Left kidney (tissue), 2 donors: ENCODE measurements around the gene GRIP2. TPM values are rescaled to one million over a fixed set of nuclear protein-coding genes. Genes with fewer than 3 reads are reported as not detected.

Experiments used
- DNase-seq: peaks from one replicate; pipeline ENCODE4 v3.0.0-alpha.2; 2013
- polyA plus RNA-seq: library from polyadenylated mRNA; unstranded; fragments of 120-200 nt; gene quantifications from one replicate; pipeline ENCODE4 v1.2.1, GENCODE V29; 2013; ENCODE audit not compliant: insufficient read length

Gene GRIP2
- polyA plus RNA-seq, 1 donor: 1.7 TPM

DNA sequence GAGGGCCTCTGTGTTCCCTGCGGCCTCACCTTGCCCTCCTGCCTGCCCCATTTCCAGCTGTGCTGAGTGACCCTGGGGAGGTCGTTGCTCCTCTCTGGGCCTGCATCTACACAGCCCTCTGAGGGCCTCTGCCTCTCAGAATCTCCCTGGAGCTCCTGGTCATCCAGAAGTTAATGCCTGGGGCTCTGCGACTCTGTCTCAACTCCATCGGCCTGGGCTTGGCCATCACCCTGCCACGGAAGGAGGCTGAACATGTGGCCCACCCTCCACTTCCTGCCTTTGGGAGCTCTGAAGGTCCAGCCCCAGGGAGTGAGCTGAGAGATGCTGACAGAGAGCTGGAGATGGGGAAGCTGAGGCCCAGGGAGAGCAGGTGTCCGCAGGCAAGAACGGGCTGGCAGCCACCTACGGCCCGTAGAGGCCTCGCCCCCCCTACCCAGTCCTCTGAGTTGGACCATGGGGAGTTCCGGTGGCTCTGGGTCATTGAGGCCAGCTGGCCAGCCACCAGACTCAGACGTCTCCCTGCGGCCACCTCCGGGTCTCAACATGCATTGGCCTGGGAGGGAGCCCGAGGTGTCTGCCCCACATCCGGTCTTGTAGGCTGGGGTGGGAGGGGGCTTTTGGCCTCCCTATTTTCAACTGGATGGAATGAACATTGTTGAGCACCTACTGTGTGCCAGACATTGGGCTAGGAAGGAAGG is 34.2 kb downstream of the GRIP2 start:
- no peak for DNase-seq

DNA sequence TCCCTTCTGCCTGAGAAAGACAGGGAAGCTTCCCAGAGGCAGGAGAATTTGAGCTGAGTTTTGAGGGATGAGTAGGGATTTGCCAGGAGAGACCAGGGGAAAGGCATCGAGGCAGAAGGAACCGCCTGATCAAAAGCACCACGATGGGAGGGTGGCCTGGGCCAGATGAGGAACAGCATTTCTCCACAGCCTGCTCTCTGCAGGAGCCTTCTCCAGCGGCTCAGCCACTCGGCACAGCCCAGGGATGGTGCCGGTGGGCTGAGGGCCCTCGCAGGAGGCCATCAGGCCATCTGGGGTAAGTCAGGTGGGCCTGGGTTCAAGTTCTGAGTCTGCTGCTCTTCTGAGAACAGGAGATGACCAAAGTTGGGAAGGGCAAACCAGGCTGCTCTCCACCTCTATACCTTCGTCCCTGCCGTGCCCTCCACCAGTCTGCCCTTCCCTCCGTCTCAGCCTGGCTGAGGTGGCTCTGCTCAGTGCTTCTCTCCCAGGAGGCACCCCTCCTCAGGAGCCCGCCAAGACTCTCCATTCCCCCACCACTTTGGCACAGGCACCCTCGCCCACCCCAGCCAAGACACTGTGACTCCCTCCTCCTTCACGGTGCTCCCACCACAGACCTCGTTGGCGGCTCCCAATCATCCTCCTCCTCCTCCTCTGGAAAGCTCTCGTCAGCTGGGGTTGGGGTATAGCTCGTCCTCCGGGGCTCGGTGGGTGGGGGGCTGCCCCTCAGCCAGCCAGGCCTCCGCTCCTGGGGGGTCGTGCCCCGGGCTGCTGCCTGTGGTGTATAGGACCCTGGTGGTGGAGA is 34.9 kb downstream of the GRIP2 start:
- DNase-seq: no peak

GRCh38 chr3:14503706-14504065 is 36.5 kb downstream of the GRIP2 start:
- no peak for DNase-seq

GRCh38 chr3:14503033-14503705 is 37.0 kb downstream of the GRIP2 start:
- DNase-seq: no peak

DNA sequence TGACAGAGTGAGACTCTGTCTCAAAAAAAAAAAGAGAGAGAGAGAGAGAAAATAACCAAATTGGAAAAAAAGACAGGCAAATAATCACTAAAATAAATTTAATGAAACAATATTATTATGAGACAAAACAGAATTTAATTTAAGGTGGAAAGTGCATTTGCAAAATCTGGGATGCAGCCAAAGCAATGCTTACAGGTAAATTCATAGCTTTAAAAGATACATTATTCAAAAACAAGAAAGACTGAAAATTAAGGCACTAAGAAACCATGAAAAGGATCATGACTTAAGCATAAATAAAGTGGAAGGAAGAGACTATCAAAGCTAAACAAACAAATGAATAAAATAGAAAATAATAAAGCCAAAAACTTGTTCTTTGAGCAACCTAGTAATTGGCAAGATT is 37.7 kb downstream of the GRIP2 start:
- no peak for DNase-seq

- DNase-seq: no peak
These were observed 42.8 kb downstream of the GRIP2 start for GRCh38 chr3:14497321-14497720.

DNA sequence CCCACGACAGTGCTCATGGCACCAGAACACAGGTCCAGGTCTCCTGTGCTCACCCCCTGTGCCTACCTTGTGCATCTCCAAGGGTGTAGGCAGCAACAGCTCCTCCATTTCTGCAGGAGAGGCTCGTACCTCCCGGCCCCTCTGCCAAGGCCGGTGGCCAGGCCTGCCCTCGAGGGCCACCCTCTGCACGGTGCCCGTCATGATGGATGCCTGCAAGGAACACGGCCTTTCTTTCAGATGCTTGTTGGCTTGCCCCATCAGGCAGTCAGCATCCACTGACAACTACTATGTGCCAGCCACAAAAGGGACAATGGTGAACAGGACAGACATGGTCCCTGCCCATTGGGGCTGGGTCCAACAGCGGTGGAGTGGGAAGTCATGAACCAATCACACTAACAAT is 43.8 kb downstream of the GRIP2 start:
- no peak for DNase-seq

- no peak for DNase-seq
These were observed 45.2 kb downstream of the GRIP2 start for GRCh38 chr3:14494973-14495300.

DNA sequence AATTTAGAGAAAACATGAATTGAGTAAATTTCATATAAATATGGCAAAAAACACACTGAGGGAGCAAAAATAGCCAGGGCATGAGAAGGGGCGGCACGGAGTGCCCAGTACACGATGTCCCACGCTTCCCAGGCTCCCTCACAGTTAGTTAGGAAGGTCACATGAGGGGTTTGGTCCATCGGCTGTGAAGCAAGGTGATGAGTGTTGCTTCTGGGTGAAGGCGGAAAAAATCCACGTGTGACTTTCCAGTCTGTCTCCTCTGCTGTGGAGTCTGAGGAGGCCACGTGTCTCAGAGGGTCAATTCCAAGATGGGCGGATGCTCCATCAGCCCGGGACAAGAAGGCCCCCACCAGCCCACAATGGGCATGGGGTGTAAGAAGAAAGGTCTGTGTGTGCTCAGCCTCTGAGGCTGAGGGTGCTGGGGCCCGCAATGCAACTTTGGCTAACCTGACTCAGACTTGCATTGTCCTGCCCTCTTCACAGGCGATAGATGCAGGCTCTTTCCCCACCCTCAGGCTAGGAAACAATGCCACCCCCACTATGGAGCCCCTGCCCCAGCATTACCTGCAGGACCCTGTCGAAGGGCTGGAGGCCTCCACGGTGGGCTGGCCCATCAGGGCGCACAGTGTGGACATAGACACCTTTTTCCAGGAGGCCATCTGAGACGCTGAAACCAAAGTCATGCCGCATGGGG is 45.7 kb downstream of the GRIP2 start:
- no peak for DNase-seq

DNA sequence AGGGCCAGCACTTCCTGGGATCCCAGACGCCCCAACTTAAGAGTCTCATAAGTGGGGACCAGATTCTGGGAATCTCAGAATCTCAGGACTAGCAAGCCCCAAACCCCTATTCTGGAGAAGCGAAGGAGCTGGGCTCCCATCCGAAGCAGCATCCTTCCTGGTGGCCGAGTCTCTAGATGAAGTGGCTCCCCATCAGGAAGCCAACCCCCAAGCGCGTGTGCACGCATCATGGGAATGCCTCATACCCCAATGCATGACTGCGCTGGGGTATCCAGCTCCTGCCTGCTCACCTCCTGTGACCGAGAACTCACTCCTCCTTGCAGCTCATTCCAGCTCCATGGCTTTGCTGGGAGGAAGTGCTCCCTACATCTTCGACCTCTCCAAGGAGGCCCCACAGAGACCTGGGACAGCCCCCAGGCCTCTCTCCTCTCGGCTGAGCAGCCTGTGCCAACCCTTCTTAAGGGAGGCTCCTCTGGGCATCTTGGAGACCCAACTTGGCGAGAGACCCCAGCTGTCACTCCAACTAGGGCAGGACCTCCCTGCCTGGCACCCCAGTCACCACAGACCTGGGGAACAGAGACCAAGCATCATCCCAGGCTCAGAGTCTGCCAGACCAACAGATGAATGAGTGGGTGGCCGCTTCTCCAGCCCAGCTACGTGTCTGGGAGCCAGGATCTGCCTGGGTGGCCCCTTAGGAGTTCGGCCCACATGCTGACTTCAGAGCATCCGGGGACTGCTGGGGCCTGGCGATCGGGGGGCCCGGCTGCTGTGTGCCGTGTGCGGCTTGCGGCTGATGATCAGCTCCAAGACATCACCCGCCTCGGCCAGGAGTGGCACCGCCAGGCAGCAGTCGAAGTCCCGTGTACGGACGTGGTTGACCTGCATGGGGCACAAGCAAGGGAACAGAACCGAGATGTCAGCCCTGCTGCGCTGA is 46.9 kb downstream of the GRIP2 start:
- DNase-seq: no peak

DNA sequence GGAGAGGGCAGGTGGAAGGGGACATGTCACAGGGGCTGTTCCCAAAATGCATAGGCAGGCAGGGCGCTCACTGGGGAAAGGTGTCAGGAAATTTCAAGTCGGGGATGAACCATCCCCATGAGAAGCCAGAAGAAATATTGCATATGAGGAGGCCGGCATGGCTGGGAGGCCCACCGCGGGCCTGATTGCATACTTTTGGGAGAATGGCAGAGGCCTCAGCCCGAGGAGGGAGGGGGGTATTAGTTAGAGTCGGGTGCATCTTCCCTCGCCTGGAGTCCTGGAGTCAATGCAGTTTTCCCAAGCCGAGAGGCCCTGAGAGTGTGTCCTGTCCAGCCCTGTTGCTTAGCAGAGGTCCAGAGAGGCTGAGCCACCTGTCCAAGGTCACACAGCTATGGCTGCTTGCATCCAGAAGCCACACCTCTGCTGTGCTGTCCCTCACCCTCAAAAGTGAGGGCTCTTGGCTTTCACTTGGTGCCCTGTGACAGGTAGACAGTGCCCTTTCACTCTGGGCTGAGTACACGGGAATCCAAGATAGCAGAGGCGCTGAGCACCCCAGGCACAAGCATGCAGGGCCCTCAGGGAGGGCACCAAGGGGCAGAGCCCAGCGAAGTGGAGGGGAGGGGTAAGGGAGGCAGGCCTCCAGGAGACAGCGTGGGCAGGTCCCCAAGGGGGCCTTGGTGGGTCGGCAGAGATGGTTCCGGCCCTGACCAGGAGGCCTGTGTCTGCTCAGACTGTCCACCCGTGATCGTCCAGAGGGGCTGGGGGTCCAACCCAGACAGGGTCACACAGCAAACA is 48.5 kb downstream of the GRIP2 start:
- DNase-seq: no peak

DNA sequence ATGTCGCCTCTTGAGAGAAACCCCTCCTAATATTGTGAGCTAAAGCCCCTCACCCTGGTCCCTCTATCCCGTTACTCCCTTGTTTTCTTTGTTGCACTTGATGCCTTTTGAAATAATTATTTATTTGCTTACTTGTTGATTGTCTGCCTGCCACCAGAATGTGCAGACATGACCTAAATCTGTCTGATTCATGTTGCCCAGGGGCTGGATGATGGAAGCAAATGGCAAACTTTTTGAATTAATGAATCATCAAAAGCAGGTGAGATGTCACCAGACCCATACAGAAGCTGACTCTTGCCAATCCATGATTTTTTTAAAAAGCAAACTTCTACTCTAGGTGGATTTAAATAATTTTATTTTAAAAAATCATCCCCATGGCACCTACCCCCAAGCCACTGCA is 49.3 kb downstream of the GRIP2 start:
- DNase-seq: no peak

GRCh38 chr3:14490255-14490654 is 49.9 kb downstream of the GRIP2 start:
- no peak for DNase-seq

DNA sequence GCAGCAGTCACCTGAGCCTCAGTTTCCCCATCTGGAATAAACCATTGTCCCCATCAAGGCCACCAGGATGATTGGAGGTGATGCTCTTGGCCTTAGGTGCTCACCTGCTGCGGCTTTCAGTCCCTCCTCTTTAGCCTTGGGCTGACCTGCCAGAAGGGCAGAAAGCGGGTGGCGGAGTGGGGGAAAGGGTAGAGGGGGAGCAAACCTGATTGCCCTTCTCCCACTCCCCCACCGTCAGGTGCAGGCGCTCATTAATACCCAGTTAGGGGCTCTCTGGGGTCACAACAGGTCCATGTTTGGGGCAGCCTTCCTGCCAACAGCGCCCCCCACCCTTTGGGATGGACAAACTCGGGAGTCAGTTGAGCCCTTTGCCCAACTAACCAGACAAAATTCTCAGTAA is 50.5 kb downstream of the GRIP2 start:
- DNase-seq: no peak

- no peak for DNase-seq
These were observed 51.7 kb downstream of the GRIP2 start for GRCh38 chr3:14488286-14489041.

DNA sequence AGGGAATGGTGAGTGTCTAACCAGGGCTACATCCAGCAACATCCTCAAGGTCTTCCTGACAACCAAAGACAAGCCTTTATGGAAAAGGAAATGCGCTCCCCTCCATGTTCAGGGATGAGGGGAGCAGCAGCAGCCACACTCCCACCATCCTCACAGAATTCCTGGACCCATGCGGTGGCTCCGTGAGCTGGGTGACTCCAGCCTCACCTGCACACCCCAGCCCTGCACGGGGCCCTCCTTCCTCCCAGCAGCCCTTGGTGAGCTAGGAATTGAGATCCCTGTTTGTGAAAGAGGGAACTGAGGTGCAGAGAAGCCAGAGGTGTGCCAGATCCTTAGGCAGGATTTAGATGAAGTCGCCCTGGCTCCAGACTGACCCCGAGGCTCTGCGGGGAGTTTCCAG is 52.3 kb downstream of the GRIP2 start:
- DNase-seq: no peak

DNA sequence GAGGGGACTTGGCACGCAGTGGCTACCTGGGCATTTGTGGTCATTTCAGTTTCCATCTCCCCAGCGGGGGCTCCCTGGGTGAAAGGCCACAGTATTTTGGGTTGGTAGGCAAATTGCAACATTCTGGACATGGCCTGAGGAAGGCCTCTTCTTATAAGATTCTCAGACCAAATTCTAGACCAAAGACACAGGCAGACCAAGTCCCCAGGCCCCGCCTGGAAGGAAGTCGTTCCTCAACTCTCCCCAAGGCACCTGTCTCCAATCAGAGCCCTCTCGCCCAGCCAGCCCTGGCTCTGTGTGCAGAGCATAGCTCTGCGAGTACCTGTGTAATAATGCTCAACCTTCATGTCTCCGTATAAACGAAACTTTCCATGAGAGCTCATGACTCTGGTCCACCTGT is 53.1 kb downstream of the GRIP2 start:
- no peak for DNase-seq

DNA sequence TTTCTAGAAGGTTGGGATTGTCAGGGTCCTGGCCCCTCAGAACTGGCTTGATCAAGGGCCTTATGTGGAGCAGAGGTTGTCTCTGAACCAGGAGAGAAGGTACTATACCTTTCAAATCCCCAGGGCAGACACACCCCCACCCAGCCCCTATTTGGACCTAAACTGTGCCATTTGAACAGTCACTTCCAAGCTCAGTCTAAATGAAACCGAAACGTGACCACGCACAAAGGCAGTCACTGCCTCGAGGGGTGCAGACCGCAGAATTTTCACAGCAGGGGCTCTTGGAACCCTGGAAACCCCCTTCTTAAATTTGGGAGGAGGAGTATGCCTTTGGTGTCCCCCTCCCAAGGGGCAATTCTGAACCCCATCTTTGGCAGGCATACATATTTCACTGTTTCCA is 53.7 kb downstream of the GRIP2 start:
- no peak for DNase-seq

- DNase-seq: no peak
These were observed 54.2 kb downstream of the GRIP2 start for GRCh38 chr3:14485981-14486380.

DNA sequence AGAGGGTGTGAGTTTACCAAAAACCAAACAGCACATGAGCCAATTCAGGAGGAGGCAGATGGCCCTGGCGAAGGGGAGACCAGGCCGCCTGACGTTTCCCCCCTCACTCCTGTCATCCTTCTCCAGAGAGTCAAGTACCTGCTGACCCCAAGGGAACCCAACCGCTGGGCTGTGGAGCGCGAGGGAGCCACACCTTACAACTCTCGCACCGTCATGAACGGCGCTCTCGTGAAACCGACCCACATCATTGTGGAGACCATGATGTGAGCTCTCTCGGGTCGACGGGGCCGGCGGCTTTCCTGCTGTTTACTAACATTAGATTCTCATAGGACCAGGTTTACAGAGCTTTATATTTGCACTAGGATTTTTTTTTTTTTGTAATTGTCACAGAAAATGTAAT is 55.4 kb downstream of the GRIP2 start:
- DNase-seq: no peak
